NB4 (cell line): ENCODE data around the gene TSPAN7.
A peak's percentile ranks its signal among the peaks of the same experiment; 100 is the strongest.

Experiments used
- DNase-seq: peaks from one replicate; pipeline ENCODE4 v3.0.0; 2010; ENCODE audit warnings: low read depth
- H3K4me3 ChIP-seq: one replicate; pipeline ENCODE4 v1.5.1; 2011; ENCODE audit warnings: mild to moderate bottlenecking, low read depth, low read length, moderate library complexity
- CTCF ChIP-seq: IDR thresholded peaks from one replicate; pipeline ENCODE4 v1.5.1; 2012; ENCODE audit warnings: low read depth, low read length
- MAX ChIP-seq: IDR thresholded peaks from 2 replicates; pipeline ENCODE4 v1.6.1; 2011; ENCODE audit warnings: low read depth, low read length
- MYC ChIP-seq: IDR thresholded peaks from 2 replicates; pipeline ENCODE4 v1.6.1; 2011; ENCODE audit warnings: low read depth, low read length
- POLR2A ChIP-seq: IDR thresholded peaks from 2 replicates; pipeline ENCODE4 v1.6.1; 2011; ENCODE audit warnings: mild to moderate bottlenecking; ENCODE audit not compliant: insufficient read length; ENCODE audit errors: extremely low read depth

Gene TSPAN7, protein sequence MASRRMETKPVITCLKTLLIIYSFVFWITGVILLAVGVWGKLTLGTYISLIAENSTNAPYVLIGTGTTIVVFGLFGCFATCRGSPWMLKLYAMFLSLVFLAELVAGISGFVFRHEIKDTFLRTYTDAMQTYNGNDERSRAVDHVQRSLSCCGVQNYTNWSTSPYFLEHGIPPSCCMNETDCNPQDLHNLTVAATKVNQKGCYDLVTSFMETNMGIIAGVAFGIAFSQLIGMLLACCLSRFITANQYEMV

DNA sequence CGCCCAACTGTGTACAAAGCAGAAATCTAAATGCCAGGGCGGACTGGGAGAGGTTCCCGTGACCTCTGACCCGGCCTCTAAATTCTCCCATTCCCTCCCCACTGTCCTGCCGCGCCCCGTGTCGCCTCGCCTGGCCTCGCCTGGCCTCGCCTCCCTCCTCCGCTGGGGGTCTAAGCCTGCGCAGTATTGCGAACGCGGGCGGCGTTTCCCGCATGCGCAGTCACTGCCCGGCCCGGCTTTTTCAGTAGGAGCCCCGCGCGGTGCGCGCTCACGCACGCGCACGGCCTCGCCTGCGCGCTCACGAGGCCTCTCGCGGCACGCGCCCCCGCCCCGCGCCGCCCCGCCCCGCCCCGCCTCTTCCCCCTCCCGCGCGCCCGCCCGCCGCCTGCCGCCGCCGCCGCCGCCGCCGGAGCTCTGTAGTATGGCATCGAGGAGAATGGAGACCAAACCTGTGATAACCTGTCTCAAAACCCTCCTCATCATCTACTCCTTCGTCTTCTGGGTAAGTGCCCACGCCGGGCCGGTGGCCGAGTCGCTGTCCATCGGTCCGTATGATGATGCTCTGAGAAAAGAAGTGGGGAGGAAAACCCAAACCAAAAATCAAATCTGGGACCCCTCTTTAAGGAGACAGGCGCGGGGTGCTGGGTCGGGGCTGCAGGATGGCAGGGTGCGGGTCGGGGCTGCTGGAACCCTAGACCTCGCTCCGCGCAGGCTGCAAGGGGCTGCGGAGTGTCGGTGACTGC lies at the start of gene TSPAN7:
Gene TSPAN7 (plus strand): TSS at position 417 of the 743 bp plus-strand sequence. CDS start 5 bp downstream, at position 422.
- H3K4me3 ChIP-seq: no peak within 1 kb of the TSS
- no peak for DNase-seq
- TF ChIP-seq MYC (no peak), POLR2A (no peak), MAX (no peak), CTCF (no peak)

DNA sequence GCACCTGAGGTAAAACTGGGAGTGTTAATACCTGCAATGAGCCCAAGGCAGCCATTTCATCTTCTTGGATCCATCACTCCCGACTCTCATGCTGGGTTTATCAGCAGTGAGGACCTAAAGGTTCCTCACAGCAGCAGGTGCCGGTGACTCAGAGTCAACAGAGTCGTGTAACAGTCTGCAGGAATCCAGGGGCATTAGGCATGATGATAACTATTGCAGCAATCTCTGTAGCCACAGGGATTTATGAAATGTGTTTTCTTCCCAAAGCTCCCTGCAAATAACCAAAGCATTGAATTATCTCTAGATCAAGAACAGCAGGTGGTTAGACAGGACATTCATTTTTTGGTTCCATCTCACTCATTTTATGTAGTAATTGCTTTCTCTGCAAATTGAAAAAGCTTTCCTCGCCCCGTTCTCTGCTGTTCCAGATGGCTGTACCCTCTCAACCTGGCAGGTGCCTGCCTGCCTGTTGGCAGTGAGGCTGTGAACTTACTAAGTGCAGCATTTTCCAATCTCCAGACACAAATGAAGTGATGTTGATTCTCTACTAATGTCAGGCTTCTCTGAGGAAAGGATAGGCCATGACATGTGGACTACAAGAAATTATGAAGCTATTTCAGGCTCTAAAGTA lies 48.1 kb upstream of the TSPAN7 start:
- no peak overlapping the region for H3K4me3 ChIP-seq
- TF ChIP-seq CTCF (no peak), POLR2A (no peak), MYC (no peak), MAX (no peak)
- no peak for DNase-seq

DNA sequence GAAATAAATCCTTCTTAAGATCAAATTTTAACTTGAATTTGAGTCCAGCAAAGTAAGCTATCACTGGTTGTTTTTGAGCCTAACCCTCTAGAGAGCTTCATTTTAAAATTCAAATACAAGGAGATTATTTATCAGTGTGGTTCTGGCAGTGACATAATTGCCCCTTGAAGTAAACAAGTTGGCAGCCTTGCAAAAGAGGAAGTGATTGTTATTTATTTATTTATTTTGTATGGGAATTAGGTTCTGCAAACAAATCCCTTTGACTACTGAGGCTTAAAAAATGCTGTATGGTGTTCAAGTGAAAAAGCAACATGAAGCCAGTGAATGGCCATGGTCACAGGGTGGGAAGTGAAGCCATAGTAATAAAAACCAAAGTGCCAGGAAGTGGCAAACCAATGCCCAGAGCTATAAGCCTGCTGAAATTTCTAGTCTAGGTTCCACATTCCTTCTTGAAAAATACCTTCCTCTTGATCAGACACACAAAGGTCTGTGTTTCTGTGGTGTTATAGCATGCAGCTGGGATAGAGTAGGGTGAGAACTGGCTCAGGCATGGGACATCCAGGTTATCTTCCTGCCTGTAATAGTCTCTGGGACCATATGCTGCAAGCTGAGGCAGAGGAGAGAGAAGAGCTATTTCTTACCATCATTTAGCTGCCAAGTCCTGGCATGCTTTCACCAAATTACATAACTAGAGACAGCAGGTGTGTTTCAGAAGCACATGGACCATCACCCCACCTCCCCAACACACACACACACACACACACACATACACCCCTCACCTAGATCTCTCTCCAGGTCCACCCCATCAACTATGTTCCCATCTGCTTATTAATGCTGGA lies 47.1 kb upstream of the TSPAN7 start:
- TF ChIP-seq POLR2A (no peak), MAX (no peak), MYC (no peak), CTCF (no peak)
- H3K4me3 ChIP-seq: no peak overlapping the region
- DNase-seq: peak; percentile 4

DNA sequence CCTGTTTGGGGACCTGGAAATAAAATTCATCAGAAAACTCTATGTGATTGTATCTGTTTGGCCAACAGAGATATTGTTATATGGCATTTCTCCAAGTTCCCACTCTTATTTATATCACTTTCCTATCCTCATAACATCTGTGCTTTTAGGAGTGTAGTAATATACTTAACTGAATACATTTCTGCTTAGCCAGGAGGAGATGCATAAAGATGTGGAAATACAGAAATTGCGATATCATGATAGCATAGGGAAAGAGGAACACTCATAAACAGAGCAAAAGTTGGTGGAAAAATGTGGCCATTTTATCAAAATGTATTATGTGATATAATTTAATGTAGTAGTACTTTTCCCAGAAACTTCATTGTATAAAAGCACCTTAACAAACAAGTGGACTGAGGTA lies 46.1 kb upstream of the TSPAN7 start:
- no peak overlapping the region for H3K4me3 ChIP-seq
- DNase-seq: peak; percentile 3
- no peak for TF ChIP-seq POLR2A
- no peak for TF ChIP-seq MYC
- TF ChIP-seq CTCF: no peak
- no peak for TF ChIP-seq MAX

GRCh38 chrX:38516196-38516774 lies 45.1 kb upstream of the TSPAN7 start:
- TF ChIP-seq CTCF (no peak), MAX (no peak), POLR2A (no peak)
- H3K4me3 ChIP-seq: no peak overlapping the region
- no peak for DNase-seq
